Stimulated activated CD4-positive, alpha-beta T cell treated with anti-CD3 and anti-CD28 coated beads, Interleukin-1b, Interleukin-23, amount 100 ng/mL, for 4 hours (primary cell): ENCODE measurements around the gene CHKB.
"Not testable (repeated sequence)": the region's sequence is repeated elsewhere in the genome, so short reads cannot be mapped to it uniquely, and the experiment has no call there.

Experiments used
- DNase-seq, 2 donors: peaks; one replicate each; pipeline ENCODE4 v3.0.0-alpha.2; 2020; ENCODE audit warnings: low read depth in 2 of 2

CHKB gene

DNA sequence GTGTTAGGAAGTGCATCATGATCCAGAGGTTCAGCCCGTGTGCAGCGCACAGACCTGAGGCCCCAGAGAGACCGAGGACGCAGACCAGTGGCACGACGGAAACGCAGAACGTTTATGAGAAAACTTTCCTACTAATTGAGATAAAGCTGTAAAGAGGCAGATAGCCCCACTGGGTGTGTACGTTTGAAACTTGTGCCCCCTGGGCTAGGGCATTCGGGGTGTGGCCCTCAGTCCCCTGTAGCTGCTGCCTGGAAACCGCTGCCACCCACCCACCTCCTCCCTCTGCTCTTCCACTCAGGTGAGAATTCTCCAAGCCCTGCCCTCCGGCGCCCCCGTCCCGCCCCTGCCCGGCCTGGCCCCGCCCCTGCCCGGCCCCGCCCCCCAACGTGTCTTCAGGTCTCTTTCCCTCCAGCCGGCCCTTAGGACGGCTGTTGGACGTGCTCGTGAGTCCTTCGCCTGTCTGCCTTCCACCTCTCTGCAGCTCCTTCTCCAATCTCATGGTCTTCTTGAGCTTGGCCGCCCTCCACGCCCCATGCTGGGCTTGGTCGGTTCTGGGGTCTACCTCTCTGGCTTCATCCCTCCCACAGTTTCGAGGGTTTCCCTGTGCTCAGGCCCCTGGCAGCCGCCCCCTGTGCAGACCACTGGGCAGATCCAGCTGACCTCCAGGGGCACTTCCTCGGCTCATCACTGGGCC is 30.0 kb upstream of the CHKB start:
- no peak for DNase-seq

GRCh38 chr22:50612168-50612527 is 29.5 kb upstream of the CHKB start:
- no peak for DNase-seq

DNA sequence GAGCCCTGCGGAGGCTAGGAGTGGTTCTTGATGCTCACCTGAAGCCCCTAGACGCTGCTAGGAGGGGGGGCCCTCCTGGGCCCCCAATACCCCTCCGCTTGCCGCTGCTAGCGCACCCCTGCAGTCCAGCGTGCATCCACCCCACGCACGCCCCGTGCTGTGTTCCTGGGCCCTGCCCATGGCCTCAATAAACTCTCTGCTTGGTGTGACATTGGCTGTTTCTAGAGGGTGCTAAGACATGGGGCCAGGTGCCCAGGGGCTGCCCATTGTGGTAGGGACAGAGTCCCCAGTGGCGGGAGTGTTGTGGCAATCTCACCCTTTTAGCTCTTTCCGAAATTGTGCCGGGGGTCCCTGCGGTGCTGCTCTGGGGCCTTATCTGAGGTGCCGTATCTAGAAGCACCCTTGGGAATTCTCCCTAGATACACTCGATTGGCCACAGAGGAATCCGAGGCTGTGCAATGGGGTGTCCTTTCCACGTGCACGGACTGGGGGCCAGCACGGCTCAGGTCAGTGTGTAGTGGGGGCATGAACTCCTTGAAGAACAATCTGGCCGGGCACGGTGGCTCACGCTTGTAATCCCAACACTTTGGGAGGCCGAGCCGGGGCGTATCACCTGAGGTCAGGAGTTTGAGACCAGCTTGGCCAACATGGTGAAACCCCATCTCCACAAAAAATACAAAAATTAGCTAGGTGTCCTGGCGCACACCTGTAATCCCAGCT is 28.9 kb upstream of the CHKB start:
- no peak for DNase-seq

DNA sequence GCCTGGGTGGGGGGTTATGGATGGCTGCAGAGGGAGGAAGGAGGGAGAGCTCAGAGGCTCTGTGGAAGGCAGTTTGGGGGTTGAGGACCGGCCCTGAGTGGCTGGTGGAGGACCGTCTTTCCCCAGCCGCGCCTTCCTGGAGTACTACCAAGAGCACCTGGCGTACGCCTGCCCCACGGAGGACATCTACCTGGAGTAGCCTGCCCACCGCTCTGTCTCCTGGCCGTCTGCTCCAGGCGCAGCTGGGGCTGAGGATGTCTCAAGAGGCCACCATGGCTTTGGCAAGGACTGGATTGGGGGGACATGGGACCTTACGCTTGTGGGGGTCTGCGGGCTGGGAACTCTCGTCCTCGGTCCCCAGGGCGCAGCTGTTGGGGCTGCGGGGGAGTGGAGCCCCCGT is 27.9 kb upstream of the CHKB start:
- DNase-seq, result no peak

- no peak for DNase-seq
Measured at GRCh38 chr22:50610041-50610451, 27.4 kb upstream of the CHKB start.

- DNase-seq, result no peak
Measured at GRCh38 chr22:50609599-50609998, 26.9 kb upstream of the CHKB start.

DNA sequence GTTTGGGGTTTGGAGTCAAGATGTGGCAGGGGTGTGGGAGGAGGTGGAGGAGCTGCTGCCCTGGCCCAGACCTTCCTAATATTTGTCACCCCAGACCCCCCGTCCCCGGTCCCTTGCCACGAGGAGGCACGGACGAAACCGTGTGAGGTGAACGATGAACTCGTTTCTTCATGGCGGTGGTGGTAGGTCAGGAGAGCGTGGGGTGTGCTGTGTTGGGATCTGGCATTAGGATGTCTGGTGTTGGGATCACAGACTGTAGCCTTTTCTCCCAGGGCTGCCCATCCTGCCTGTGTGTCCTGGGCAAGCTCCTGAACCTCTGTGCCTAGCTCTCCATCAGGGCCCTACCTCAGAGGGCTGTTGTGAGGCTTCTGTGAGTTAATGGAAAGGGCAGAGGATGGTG is 26.3 kb upstream of the CHKB start:
- DNase-seq, result no peak

DNA sequence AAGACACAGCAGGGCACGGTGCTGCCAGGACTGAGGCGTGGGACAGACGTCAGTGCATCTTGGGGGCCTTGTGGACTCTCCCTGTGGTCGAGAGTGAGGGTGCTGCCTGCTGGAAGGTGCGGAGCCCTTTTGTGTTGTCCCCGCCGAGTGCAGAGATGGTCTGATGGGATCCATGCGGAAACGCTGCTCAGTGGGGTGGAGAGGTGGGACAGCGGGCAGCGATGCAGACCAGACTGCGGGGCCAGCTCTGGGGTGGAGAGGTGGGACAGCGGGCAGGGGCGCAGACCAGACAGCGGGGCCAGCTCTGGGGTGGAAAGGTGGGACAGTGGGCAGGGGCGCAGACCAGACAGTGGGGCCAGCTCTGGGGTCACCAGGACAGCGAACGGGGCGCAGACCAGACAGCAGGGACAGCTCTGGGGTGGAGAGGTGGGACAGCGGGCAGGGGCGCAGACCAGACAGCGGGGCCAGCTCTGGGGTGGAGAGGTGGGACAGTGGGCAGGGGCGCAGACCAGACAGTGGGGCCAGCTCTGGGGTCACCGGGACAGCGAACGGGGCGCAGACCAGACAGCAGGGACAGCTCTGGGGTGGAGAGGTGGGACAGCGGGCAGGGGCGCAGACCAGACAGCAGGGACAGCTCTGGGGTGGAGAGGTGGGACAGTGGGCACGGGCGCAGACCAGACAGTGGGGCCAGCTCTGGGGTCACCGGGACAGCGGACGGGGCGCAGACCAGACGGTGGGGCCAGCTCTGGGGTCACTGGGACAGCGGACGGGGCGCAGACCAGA is 25.6 kb upstream of the CHKB start:
- not testable (repeated sequence) for DNase-seq

DNA sequence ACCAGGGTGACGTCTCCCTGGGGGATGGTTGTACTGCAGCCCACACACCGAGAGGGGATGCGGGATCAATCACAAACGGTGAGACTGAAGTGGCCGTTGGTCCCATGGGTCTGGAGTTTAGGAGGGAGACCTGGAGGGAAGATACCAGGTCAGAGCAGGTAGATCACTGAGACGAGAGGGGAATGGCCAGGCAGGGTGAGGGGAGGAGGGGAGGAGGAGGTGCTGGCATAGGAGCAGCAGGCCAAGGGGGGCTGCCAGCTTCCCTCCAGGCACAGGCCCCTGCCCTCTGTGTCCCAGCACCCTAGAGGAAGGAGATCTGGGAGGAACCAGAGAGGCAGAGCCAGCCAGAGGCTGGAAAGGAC is 25.0 kb upstream of the CHKB start:
- DNase-seq, result no peak

- DNase-seq, result no peak
Measured at GRCh38 chr22:50606946-50607658, 24.5 kb upstream of the CHKB start.

DNA sequence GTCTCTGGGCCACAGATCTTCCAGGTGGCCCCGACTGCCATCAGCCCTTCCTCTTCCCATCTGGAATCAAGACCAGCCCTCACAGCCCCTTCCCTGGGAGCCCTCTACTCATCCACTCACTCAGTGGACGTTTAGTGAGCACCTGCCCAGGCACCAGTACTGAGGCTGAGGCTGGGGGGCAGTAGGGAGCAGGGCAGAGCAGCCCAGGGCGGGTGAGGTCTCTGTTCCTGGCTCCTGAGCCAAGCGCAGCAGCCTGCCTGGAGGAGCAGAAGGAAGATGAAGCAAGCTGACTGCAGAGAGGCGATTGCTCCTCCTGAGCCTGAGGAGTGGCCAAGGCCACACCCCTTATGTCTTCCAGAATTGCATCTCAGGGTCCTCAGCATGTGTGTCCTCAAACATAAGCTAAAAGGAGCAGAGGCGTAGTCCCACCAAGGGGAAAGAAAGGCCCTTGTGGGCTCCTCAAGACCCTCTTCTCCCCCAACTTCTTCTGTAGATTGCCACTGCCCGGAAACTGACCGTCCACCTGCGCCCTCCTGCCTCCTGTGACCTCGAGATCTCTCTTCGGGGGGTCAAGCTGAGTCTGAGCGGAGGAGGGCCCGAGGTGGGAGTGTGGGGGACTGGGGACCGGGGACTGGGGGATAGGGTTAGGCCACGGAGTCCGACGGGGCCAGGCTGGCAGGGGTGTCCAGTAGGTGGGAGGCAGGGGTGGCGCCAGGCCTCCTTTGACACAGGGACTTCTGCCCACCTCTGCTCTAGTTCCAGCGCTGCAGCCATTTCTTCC is 23.7 kb upstream of the CHKB start:
- DNase-seq, result no peak

DNA sequence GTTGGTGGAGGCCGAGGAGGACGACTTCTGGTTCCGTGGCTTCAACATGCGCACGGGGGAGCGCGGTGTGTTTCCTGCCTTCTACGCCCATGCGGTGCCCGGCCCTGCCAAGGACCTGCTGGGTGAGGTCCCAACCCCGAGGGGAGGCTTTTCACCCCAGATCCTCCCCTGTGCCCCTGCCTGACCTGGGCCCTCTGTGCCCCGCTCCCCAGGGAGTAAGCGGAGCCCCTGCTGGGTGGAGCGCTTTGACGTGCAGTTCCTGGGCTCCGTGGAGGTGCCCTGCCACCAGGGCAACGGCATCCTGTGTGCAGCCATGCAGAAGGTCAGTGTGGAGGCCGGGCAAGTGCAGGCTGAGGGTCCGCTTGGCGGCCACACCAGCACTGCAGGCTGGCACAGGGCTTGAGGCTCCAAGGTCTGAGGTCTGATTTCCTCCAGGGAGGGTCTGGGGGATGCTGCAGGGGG is 23.0 kb upstream of the CHKB start:
- no peak for DNase-seq

- no peak for DNase-seq
Measured at GRCh38 chr22:50605002-50605612, 22.5 kb upstream of the CHKB start.

DNA sequence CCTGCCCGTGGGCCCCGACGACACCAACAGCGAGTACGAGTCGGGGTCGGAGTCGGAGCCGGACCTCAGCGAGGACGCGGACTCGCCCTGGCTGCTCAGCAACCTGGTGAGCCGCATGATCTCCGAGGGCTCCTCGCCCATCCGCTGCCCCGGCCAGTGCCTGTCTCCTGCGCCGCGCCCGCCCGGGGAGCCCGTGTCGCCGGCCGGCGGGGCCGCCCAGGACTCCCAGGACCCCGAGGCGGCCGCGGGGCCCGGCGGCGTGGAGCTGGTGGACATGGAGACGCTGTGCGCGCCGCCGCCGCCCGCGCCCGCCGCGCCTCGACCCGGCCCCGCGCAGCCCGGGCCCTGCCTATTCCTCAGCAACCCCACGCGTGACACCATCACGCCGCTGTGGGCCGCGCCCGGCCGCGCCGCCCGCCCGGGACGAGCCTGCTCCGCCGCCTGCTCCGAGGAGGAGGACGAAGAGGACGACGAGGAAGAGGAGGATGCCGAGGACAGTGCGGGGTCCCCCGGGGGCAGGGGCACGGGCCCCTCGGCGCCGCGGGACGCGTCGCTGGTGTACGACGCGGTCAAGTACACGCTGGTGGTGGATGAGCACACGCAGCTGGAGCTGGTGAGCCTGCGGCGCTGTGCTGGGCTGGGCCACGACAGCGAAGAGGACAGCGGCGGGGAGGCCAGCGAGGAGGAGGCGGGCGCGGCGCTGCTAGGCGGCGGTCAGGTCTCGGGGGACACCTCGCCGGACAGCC is 21.8 kb upstream of the CHKB start:
- DNase-seq, result no peak

DNA sequence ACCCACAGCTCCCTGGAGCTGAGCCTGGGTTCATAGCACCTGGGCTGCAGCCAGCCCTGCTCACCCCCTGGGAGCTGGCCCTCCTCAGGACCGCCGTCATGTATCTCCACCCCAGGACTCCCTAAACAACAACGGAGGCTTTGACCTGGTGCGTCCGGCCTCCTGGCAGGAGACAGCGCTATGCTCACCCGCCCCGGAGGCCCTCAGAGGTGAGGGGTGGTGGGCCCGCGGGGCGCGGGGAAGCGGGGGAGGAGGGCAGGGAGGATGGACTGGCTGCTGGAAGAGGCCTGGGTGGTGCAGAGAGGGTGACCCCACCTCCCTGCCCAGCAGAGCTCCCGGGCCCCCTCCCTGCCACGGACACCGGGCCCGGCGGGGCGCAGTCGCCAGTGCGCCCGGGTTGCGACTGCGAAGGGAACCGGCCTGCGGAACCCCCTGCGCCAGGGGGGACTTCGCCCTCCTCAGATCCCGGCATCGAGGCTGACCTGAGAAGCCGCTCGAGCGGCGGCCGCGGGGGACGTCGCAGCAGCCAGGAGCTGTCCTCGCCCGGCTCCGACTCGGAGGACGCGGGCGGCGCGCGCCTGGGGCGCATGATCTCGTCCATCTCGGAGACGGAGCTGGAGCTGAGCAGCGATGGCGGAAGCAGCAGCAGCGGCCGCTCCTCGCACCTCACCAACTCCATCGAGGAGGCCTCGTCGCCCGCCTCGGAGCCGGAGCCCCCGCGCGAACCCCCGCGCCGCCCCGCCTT is 21.0 kb upstream of the CHKB start:
- DNase-seq, result no peak

DNA sequence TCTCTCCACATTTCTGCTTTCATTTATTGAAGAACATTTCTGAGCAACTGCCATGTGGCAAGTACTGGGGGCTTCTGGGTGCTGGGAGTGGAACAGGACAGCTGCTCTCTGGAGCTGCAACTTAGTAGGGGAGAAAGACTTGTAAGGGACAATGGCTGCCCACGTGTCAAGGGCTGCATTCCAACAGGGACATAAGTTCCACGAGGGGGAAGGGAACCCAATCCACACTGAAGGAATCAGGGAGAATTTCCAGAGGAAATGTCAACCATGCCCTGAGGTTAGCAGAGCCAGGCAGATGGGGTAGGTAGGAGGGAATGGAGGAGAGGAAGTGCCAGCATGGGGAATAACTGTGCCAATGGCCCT is 19.7 kb upstream of the CHKB start:
- no peak for DNase-seq

GRCh38 chr22:50601669-50602337 is 19.2 kb upstream of the CHKB start:
- DNase-seq, result no peak

DNA sequence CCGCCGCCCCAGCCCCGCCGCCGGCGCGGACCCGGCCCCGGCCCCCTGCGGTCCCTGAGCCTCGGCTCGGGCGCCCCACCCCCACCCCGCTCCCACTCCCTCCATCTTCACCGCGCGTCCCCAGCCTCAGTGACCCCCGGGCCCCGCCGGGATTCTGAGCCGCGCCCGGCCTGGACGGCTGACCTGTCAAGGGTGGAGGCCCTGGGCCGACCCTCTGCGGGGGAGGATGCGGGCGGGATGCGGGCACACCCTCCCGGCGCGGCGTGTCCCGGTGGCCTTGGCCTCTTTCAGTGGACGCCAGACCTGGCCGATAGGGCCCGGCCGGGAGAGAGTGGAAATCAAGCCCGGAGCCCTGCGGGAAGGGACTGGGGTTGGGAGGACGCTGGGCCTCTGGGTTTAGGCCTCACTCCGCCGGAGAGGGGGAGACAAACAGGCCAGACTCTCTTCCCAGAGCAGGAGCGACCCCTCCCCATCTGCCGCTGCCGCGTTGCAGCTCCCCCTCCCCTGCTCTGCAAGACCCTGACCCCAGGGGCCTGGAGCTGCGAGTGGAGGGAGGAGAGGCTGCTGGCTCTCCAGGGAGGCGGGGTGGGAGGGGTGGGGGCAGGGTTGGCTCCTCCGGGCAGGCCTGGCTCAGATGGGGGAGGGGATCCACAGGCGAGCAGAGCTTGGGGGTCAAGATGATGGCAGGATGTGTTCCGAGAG is 18.5 kb upstream of the CHKB start:
- DNase-seq, result no peak
